GM12878 (cell line): Measurements from ENCODE around the gene LMX1B.

ENCODE experiments used
- POLR2AphosphoS5 ChIP-seq: IDR thresholded peaks from 2 replicates; pipeline ENCODE4 v1.6.1; 2011; ENCODE audit warnings: mild to moderate bottlenecking, low read length, inconsistent platforms
- RCOR1 ChIP-seq: conservative IDR thresholded peaks from 2 replicates; pipeline ENCODE4 v1.6.1; 2012; ENCODE audit warnings: low read depth, low read length, improper control_type of control experiment
- RFX5 ChIP-seq: IDR thresholded peaks from 2 replicates; pipeline ENCODE4 v1.6.1; 2011; ENCODE audit warnings: low read depth, low read length, improper control_type of control experiment
- YBX1 ChIP-seq: fragments of 450-650 bp; IDR thresholded peaks from 2 replicates; pipeline ENCODE4 v1.6.1; 2016; ENCODE audit warnings: antibody characterized with exemption

DNA sequence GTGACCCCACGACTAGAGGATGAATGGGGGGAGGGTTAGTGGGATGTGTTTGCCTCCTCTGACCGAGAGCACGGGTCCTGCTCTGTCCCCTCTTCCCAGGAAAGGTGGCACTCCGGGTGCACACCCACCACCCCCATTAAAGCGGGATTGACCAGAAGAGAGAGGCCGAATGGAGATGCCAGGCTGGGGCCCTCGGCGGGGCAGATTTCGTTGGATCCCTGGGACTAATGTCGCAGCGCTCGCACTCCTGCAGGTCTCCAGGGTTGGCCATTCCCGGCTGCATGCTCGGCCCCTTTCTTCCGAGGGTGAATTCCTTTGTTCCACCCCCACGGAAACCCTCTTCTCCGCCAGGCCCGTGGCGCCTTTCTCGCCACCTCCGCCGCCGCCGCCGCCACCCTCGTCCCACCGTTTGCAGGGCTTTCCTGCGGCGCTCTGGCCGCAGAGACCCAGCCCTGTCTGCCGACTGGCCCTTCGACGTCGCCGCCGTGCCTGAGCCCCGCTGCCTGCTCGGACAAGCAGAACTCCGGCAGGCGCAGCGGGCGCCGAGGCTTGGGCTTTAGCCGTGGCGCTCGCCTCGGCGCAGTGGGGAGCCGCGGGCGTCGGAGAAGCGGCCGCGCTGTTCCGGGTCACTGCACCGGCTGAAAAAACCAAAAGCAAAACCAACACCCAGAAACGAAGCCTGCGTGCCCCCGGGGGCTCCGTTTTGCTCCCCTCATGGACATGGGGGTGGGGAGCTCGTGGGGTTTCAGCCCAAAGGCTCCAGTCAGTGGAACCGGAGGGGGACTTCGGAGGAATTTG is 11.8 kb downstream of the LMX1B start:
- no peak for TF ChIP-seq RCOR1
- TF ChIP-seq RFX5: no peak
- no peak for TF ChIP-seq POLR2AphosphoS5
- no peak for TF ChIP-seq YBX1
